H1 (cell line): Measurements from ENCODE around the gene GRK5. TPM values are rescaled to one million over a fixed set of nuclear protein-coding genes. Genes with fewer than 3 reads are reported as not detected.

Experiments
- CTCF ChIA-PET: fragments of 300-600 bp; sonication (Branson Sonifier 250); formaldehyde crosslinking; loops from one replicate; lab custom pipeline; 2021; ENCODE audit not compliant: partially characterized antibody; lab: Charles Lee
- POLR2A ChIA-PET: fragments of 300-600 bp; sonication (Branson Sonifier 250); formaldehyde crosslinking; loops from one replicate; lab custom pipeline; 2021; ENCODE audit warnings: inconsistent platforms; ENCODE audit not compliant: partially characterized antibody; lab: Charles Lee
- DNase-seq, 2 experiments: peaks; one replicate each; pipeline versions ENCODE4 v3.0.0 to v3.0.0-alpha.2; 2010 to 2022; ENCODE audit warnings: low spot score in 2 of 2, low read depth in 1 of 2, mixed read lengths in 1 of 2
- FAIRE-seq: peaks from 2 replicates; lab custom pipeline; 2011; peaks lifted over from hg19 to GRCh38; lab: Jason Lieb, UNC
- H2AFZ ChIP-seq: 2 replicates; pipeline ENCODE4 v1.8.1; 2012; ENCODE audit warnings: low read length, inconsistent platforms
- H2AK5ac ChIP-seq: 2 replicates; pipeline ENCODE4 v1.6.1; 2013; ENCODE audit warnings: low read depth, low read length
- H2BK120ac ChIP-seq: replicated peaks from 2 replicates; pipeline ENCODE3; 2013; ENCODE audit warnings: low read depth, low read length, inconsistent platforms
- H2BK12ac ChIP-seq: 2 replicates; pipeline ENCODE4 v1.6.1; 2013; ENCODE audit warnings: low read depth, low read length
- H2BK15ac ChIP-seq: 2 replicates; pipeline ENCODE4 v1.6.1; 2013; ENCODE audit warnings: low read length
- H2BK20ac ChIP-seq: 2 replicates; pipeline ENCODE4 v1.6.1; 2013; ENCODE audit warnings: low read length
- H2BK5ac ChIP-seq: 2 replicates; pipeline ENCODE4 v1.6.1; 2013; ENCODE audit warnings: low read depth, low read length
- H3K14ac ChIP-seq: 2 replicates; pipeline ENCODE4 v1.6.1; 2013; ENCODE audit warnings: inconsistent platforms; ENCODE audit not compliant: insufficient read length
- H3K18ac ChIP-seq: 2 replicates; pipeline ENCODE4 v1.6.1; 2013; ENCODE audit warnings: low read length; ENCODE audit errors: extremely low read depth
- H3K23ac ChIP-seq: 2 replicates; pipeline ENCODE4 v1.6.1; 2013; ENCODE audit warnings: inconsistent platforms; ENCODE audit not compliant: insufficient read length
- H3K23me2 ChIP-seq: 2 replicates; pipeline ENCODE4 v1.6.1; 2013; ENCODE audit warnings: low read depth, low read length
- H3K27ac ChIP-seq: 2 replicates; pipeline ENCODE4 v1.6.1; 2011; ENCODE audit warnings: low read depth, low read length, inconsistent platforms
- H3K27me3 ChIP-seq, 4 experiments: replicated peaks in 1 of 4; 1 replicate in 1 of 4; 2 replicates in 3 of 4; pipeline versions ENCODE4 v1.6.1 to v1.8.1; 2011 to 2013; ENCODE audit warnings: low read length in 3 of 4, mild to moderate bottlenecking in 3 of 4, inconsistent platforms in 2 of 4, mixed read lengths in 2 of 4, moderate library complexity in 1 of 4; ENCODE audit not compliant: control insufficient read depth in 3 of 4, insufficient read depth in 3 of 4; ENCODE audit errors: extremely low read depth in 1 of 4
- H3K36me3 ChIP-seq, 4 experiments: 2 replicates each; pipeline versions ENCODE4 v1.6.1 to v1.8.1; 2011 to 2013; ENCODE audit warnings: mild to moderate bottlenecking in 4 of 4, low read length in 3 of 4, moderate library complexity in 2 of 4, control low read depth in 1 of 4, inconsistent platforms in 1 of 4; ENCODE audit not compliant: insufficient read depth in 4 of 4, control insufficient read depth in 2 of 4
- H3K4ac ChIP-seq: replicated peaks from 2 replicates; pipeline ENCODE3; 2013; ENCODE audit warnings: low read length, low read depth, mixed read lengths, inconsistent platforms; ENCODE audit not compliant: insufficient read length
- H3K4me1 ChIP-seq, 4 experiments: replicated peaks in 1 of 4; 1 replicate in 1 of 4; 2 replicates in 3 of 4; pipeline versions ENCODE4 v1.6.1 to v1.8.1; 2011 to 2013; ENCODE audit warnings: low read length in 3 of 4, inconsistent platforms in 2 of 4, mixed read lengths in 1 of 4; ENCODE audit not compliant: insufficient read depth in 4 of 4, control insufficient read depth in 3 of 4
- H3K4me2 ChIP-seq, 2 experiments: 2 replicates each; pipeline versions ENCODE4 v1.6.1 to v1.8.1; 2011 to 2013; ENCODE audit warnings: low read depth in 2 of 2, low read length in 2 of 2, control low read depth in 1 of 2, inconsistent platforms in 1 of 2, mild to moderate bottlenecking in 1 of 2; ENCODE audit not compliant: insufficient read depth in 1 of 2
- H3K4me3 ChIP-seq, 4 experiments: fragments of 200-600, 300-600 bp in 1 of 4; sonication (generic), shearing (Covaris generic), sonication (Bioruptor Twin) in 1 of 4; 2 replicates each; pipeline versions ENCODE4 v1.5.1 to v1.8.1; 2011 to 2016; ENCODE audit warnings: low read length in 4 of 4, low read depth in 3 of 4, control low read depth in 2 of 4, inconsistent platforms in 2 of 4, mild to moderate bottlenecking in 2 of 4, mixed read lengths in 1 of 4, moderate library complexity in 1 of 4; ENCODE audit not compliant: insufficient read depth in 2 of 4; ENCODE audit errors: extremely low read depth in 1 of 4
- H3K56ac ChIP-seq: replicated peaks from 2 replicates; pipeline ENCODE3; 2013; ENCODE audit warnings: low read depth, mild to moderate bottlenecking, mixed read lengths, low read length, inconsistent platforms; ENCODE audit not compliant: insufficient read length
- H3K79me1 ChIP-seq: 2 replicates; pipeline ENCODE4 v1.6.1; 2013; ENCODE audit warnings: low read depth, low read length, control low read depth
- H3K79me2 ChIP-seq, 2 experiments: 2 replicates each; pipeline versions ENCODE4 v1.6.1 to v1.8.1; 2012 to 2013; ENCODE audit warnings: low read length in 2 of 2, mild to moderate bottlenecking in 2 of 2, inconsistent platforms in 1 of 2; ENCODE audit not compliant: insufficient read depth in 2 of 2, control insufficient read depth in 1 of 2
- H3K9ac ChIP-seq, 4 experiments: replicated peaks in 1 of 4; 1 replicate in 1 of 4; 2 replicates in 3 of 4; pipeline versions ENCODE4 v1.6.1 to v1.8.1; 2011 to 2013; ENCODE audit warnings: low read depth in 3 of 4, low read length in 3 of 4, control low read depth in 2 of 4, mild to moderate bottlenecking in 2 of 4, moderate library complexity in 2 of 4, inconsistent platforms in 1 of 4; ENCODE audit errors: extremely low read depth in 1 of 4
- H3K9me3 ChIP-seq, 2 experiments: 2 replicates each; pipeline versions ENCODE4 v1.6.1 to v1.8.1; 2012 to 2013; ENCODE audit warnings: mild to moderate bottlenecking in 2 of 2, moderate library complexity in 2 of 2, control low read depth in 1 of 2, inconsistent platforms in 1 of 2, low read depth in 1 of 2, low read length in 1 of 2, mixed read lengths in 1 of 2; ENCODE audit not compliant: insufficient read depth in 2 of 2
- H4K20me1 ChIP-seq, 2 experiments: replicated peaks in 1 of 2; 2 replicates each; pipeline versions ENCODE3 to v1.8.1; 2011 to 2013; ENCODE audit warnings: inconsistent platforms in 2 of 2, low read length in 2 of 2, mild to moderate bottlenecking in 1 of 2; ENCODE audit not compliant: insufficient read depth in 2 of 2, control insufficient read depth in 1 of 2
- H4K5ac ChIP-seq: 2 replicates; pipeline ENCODE4 v1.6.1; 2013; ENCODE audit warnings: low read length, low read depth, mixed read lengths, inconsistent platforms; ENCODE audit not compliant: insufficient read length
- H4K8ac ChIP-seq: 2 replicates; pipeline ENCODE4 v1.8.0; 2013; ENCODE audit warnings: mild to moderate bottlenecking, moderate library complexity, low read length, inconsistent platforms; ENCODE audit not compliant: insufficient read depth; ENCODE audit errors: extremely low read depth
- H4K91ac ChIP-seq: replicated peaks from 2 replicates; pipeline ENCODE3; 2013; ENCODE audit warnings: low read length, mixed read lengths, inconsistent platforms; ENCODE audit not compliant: insufficient read length
- ATF3 ChIP-seq: IDR thresholded peaks from 2 replicates; pipeline ENCODE4 v1.6.1; 2011; ENCODE audit warnings: low read depth, mild to moderate bottlenecking, low read length; ENCODE audit not compliant: insufficient read depth
- BRCA1 ChIP-seq: IDR thresholded peaks from 2 replicates; pipeline ENCODE4 v1.6.1; 2012; ENCODE audit warnings: low read depth, low read length, improper control_type of control experiment
- CREB1 ChIP-seq: IDR thresholded peaks from 2 replicates; pipeline ENCODE4 v1.6.1; 2012; ENCODE audit warnings: inconsistent platforms
- EGR1 ChIP-seq: IDR thresholded peaks from 2 replicates; pipeline ENCODE4 v1.6.1; 2011; ENCODE audit warnings: low read depth, low read length, borderline replicate concordance
- FOSL1 ChIP-seq: IDR thresholded peaks from 2 replicates; pipeline ENCODE4 v1.6.1; 2011; ENCODE audit warnings: mild to moderate bottlenecking, low read depth, low read length, moderate library complexity; ENCODE audit not compliant: insufficient read depth
- GTF2F1 ChIP-seq: IDR thresholded peaks from 2 replicates; pipeline ENCODE4 v1.6.1; 2012; ENCODE audit warnings: low read depth, low read length, improper control_type of control experiment, borderline replicate concordance
- KDM1A ChIP-seq: fragments of 200-600, 300-600 bp; sonication (generic); IDR thresholded peaks from 2 replicates; pipeline ENCODE4 v1.7.1; 2016; ENCODE audit warnings: mild to moderate bottlenecking, low read length, borderline replicate concordance
- NANOG ChIP-seq: IDR thresholded peaks from 2 replicates; pipeline ENCODE4 v1.6.1; 2011; ENCODE audit warnings: low read length, low read depth, mild to moderate bottlenecking, inconsistent platforms; ENCODE audit not compliant: insufficient read depth, poor library complexity, severe bottlenecking
- NRF1 ChIP-seq: IDR thresholded peaks from 2 replicates; pipeline ENCODE4 v1.6.1; 2011; ENCODE audit warnings: mild to moderate bottlenecking, low read depth, low read length, improper control_type of control experiment
- RBBP5 ChIP-seq: IDR thresholded peaks from 2 replicates; pipeline ENCODE4 v1.7.1; 2012; ENCODE audit warnings: low read depth, mild to moderate bottlenecking, inconsistent platforms, low read length, moderate library complexity, borderline replicate concordance
- SIN3A ChIP-seq, 2 experiments: IDR thresholded peaks in 1 of 2; conservative IDR thresholded peaks in 1 of 2; 2 replicates each; pipeline ENCODE4 v1.6.1; 2011 to 2012; ENCODE audit warnings: low read length in 2 of 2, improper control_type of control experiment in 1 of 2, low read depth in 1 of 2, mild to moderate bottlenecking in 1 of 2
- SP2 ChIP-seq: IDR thresholded peaks from 2 replicates; pipeline ENCODE4 v1.6.1; 2012; ENCODE audit warnings: mild to moderate bottlenecking, low read length, inconsistent platforms
- TAF7 ChIP-seq: optimal IDR thresholded peaks from 2 replicates; pipeline ENCODE3; 2011; ENCODE audit warnings: low read depth, mild to moderate bottlenecking, inconsistent platforms, low read length, moderate library complexity, borderline replicate concordance
- TBP ChIP-seq: IDR thresholded peaks from 2 replicates; pipeline ENCODE4 v1.6.1; 2011; ENCODE audit warnings: low read depth, low read length, improper control_type of control experiment
- WGBS, 2 experiments: shearing (Covaris generic) in 1 of 2; methylation state at CpG; one replicate each; pipeline versions ENCODE4 v1.1.6 to v1.1.7; 2013 to 2015; ENCODE audit warnings: low lambda C conversion rate in 2 of 2, mixed read lengths in 2 of 2, inconsistent platforms in 1 of 2, low coverage in 1 of 2, missing lambda C conversion rate in 1 of 2; ENCODE audit not compliant: insufficient replicate concordance in 2 of 2, insufficient coverage in 1 of 2, insufficient read length in 1 of 2; ENCODE audit errors: extremely low coverage in 1 of 2, missing lambda C conversion rate in 1 of 2; 5-methylcytosine and 5-hydroxymethylcytosine counted together
- polyA plus RNA-seq, 7 experiments: library from polyadenylated mRNA; depleted of rRNA in 3 of 7; stranded (reverse) in 5 of 7; unstranded in 2 of 7; fragments of >200 nt in 5 of 7; fragments of 200-250 nt in 2 of 7; gene quantifications; 1 replicate in 5 of 7; 2 replicates in 1 of 7; 4 replicates in 1 of 7; pipeline versions ENCODE4 v1.2.1 to v1.2.3, GENCODE V29; 2011 to 2013; ENCODE audit warnings: missing spikeins in 2 of 7, mixed read lengths in 2 of 7
- total RNA-seq: library from RNA; stranded (reverse); fragmentation: NEBNext Ultra II Directional; extraction: Animal tissue kit (Norgen Biotek cat#: 25700); gene quantifications from 2 replicates; pipeline ENCODE4 v1.2.1, GENCODE V29; 2021

Gene GRK5
- total and polyA plus RNA-seq, 2 of the 8 experiments (the other 6 are each of a cell fraction or from before 2014, with no cell fraction given) = 0.54 to 2.5 TPM

GRCh38 chr10:119248184-119248583, 40.8 kb downstream of the GRK5 start:
- H3K9ac ChIP-seq = no peak overlapping the region
- H2BK15ac ChIP-seq = no peak overlapping the region
- TF ChIP-seq CREB1 (no peak), ATF3 (no peak), BRCA1 (no peak), TBP (no peak), TAF7 (no peak), NANOG (no peak), FOSL1 (no peak), KDM1A (no peak), GTF2F1 (no peak), NRF1 (no peak), SIN3A (conservative IDR thresholded peaks at IDR 0.05 in 1 of 2, IDR thresholded peaks at IDR 0.05 in 1 of 2; ENCODE audit: low read depth in 1 of 2, low read length in 2 of 2) (no peak), RBBP5 (no peak), SP2 (no peak), EGR1 (no peak)

More at GRCh38 chr10:119248184-119248583, 40.8 kb downstream of the GRK5 start:
- H3K18ac ChIP-seq = no peak overlapping the region
- H3K4ac ChIP-seq = no peak overlapping the region
- no peaks in the 10 kb centered on the region for H3K79me1 ChIP-seq
- no peak overlapping the region for H2BK12ac ChIP-seq
- 89% methylated on average over 3 of the region's 3 CpGs; no CpG with 5 or more reads in 1 of the 2 experiments for WGBS, 2 experiments
- ChIA-PET POLR2A (interaction anchor here (0.7 to 1.1 kb wide), 2 partner anchors 10 to 222 kb away, joined by 3 to 4 read pairs; no protein-coding TSS in a partner anchor), CTCF (interaction anchor here (1.0 to 2.3 kb wide), 6 partner anchors 16 to 170 kb away, joined by 3 to 10 read pairs (median 4); partner anchors contain the start of gene GRK5)
- H3K36me3 ChIP-seq = no peaks in the 10 kb centered on the region; a peak in 1 of 8 replicates
- H3K56ac ChIP-seq = no peak overlapping the region
- no peak for FAIRE-seq
- no peak overlapping the region for H2BK20ac ChIP-seq
- no peak overlapping the region for H2AK5ac ChIP-seq
- H4K8ac ChIP-seq = no peak overlapping the region
- no peak overlapping the region for H3K23ac ChIP-seq
- no peak overlapping the region for H4K91ac ChIP-seq
- DNase-seq = no peak
- H3K27me3 ChIP-seq = peaks cover 0 to 7% (median 4%) of the 10 kb centered on the region in 4 experiments; a peak in 4 of 7 replicates
- no peak overlapping the region for H2AFZ ChIP-seq
- no peak overlapping the region for H3K14ac ChIP-seq
- H3K23me2 ChIP-seq = no peaks in the 10 kb centered on the region
- peaks cover 0 to 5% of the 10 kb centered on the region in 2 experiments for H4K20me1 ChIP-seq
- no peak overlapping the region for H2BK120ac ChIP-seq
- H3K4me2 ChIP-seq = no peak overlapping the region
- H3K4me1 ChIP-seq = peaks cover 0 to 2% (median 0%) of the 10 kb centered on the region in 4 experiments; a peak in 2 of 7 replicates
- no peak overlapping the region for H3K4me3 ChIP-seq
- H3K79me2 ChIP-seq = no peaks in the 10 kb centered on the region
- no peak overlapping the region for H2BK5ac ChIP-seq
- no peaks in the 10 kb centered on the region for H3K9me3 ChIP-seq
- H4K5ac ChIP-seq = no peak overlapping the region
- H3K27ac ChIP-seq = no peak overlapping the region
